Heart right ventricle (tissue), 16 donors: ENCODE data around the gene SFT2D3. TPM values are rescaled to one million over a fixed set of nuclear protein-coding genes. Genes with fewer than 3 reads are reported as not detected.

Experiments used
- ATAC-seq, 8 donors: fragments of 200-7000 bp; cut with Tn5 transposase; one replicate each; pipeline ENCODE4 v1.9.1; 2020; ENCODE audit warnings: mild to moderate bottlenecking in 8 of 8, moderate library complexity in 8 of 8, moderate number of reproducible peaks in 1 of 8
- DNase-seq, 2 donors: peaks; one replicate each; pipeline ENCODE4 v3.0.0-alpha.2; 2020
- H3K27ac ChIP-seq, 10 donors: fragments of 200-600 bp; sonication (generic) in 2 of 10; one replicate each; pipeline versions ENCODE4 v1.5.0 to v1.8.0; 2020 to 2022; ENCODE audit warnings: mild to moderate bottlenecking in 3 of 10
- H3K27me3 ChIP-seq, 7 donors: fragments of 200-600 bp; one replicate each; pipeline ENCODE4 v1.8.0; 2021 to 2022; ENCODE audit warnings: mild to moderate bottlenecking in 2 of 7
- H3K36me3 ChIP-seq, 9 donors: fragments of 200-600 bp; sonication (generic) in 1 of 9; one replicate each; pipeline versions ENCODE4 v1.5.0 to v1.8.0; 2020 to 2022; ENCODE audit warnings: mild to moderate bottlenecking in 2 of 9
- H3K4me1 ChIP-seq, 9 donors: fragments of 200-600 bp; sonication (generic) in 1 of 9; one replicate each; pipeline versions ENCODE4 v1.5.0 to v1.8.0; 2020 to 2022; ENCODE audit warnings: mild to moderate bottlenecking in 4 of 9
- H3K4me3 ChIP-seq, 10 donors: fragments of 200-600 bp; sonication (generic) in 2 of 10; one replicate each; pipeline versions ENCODE4 v1.5.0 to v1.8.0; 2020 to 2022; ENCODE audit warnings: mild to moderate bottlenecking in 7 of 10, moderate library complexity in 2 of 10
- H3K9me3 ChIP-seq, 11 donors: fragments of 200-600 bp in 10 of 11; sonication (generic) in 2 of 11; one replicate each; pipeline versions ENCODE4 v1.5.0 to v1.8.0; 2013 to 2022; ENCODE audit warnings: mild to moderate bottlenecking in 2 of 11, control low read depth in 1 of 11, moderate library complexity in 1 of 11
- whole genome bisulfite sequencing, 2 donors: extraction: QIAGEN DNeasy Blood & Tissue Kit; methylation state at CpG; one replicate each; pipeline ENCODE4 v1.1.7; 2013; ENCODE audit warnings: inconsistent platforms in 1 of 2; 5-methylcytosine and 5-hydroxymethylcytosine counted together
- intact Hi-C, 10 donors: fragments of 100-400 bp; cut with DNase I; formaldehyde crosslinking; loops; one replicate each; pipeline versions ENCODE4 v1.11.1 to v1.14.2; 2022
- polyA plus RNA-seq, 2 donors: library from polyadenylated mRNA; stranded (reverse); fragments of 200-250 nt; gene quantifications; one replicate each; pipeline ENCODE4 v1.2.3, GENCODE V29; 2013
- total RNA-seq, 10 donors: library from RNA; stranded (reverse); fragmentation: NEBNext Ultra II Directional in 3 of 10; extraction: Animal tissue kit (Norgen Biotek cat#: 25700) in 3 of 10; gene quantifications; one replicate each; pipeline versions ENCODE4 v1.2.1 to v1.2.4, GENCODE V29; 2021 to 2023
- TF ChIP-seq, protein P1 (sequence below), 9 donors: fragments of 200-600 bp; sonication (generic) in 2 of 9; IDR thresholded peaks; one replicate each; pipeline versions ENCODE4 v1.5.0 to v1.8.0; 2021 to 2022; ENCODE audit warnings: antibody characterized with exemption in 9 of 9, mild to moderate bottlenecking in 5 of 9, moderate library complexity in 1 of 9
- donor health status: Arrhythmogenic right ventricular cardiomyopathy.
- donor health status: ischemic (EF 13 %, LVEDD 7.1; RV severe dilation, severe dysfunction).
- donor health status: healthy with polysubstance abuse.
- donor health status: DM: no; HTN: yes; CAD: no.
- donor health status: DM: no; HTN: no; CAD: no.
- donor health status: ischemic (EF 25% LVEDD 6.9; RV normal size, moderate dysfunction).
- donor health status: ischemic (EF 25% LVEDD 5.7; RV mildly dilated, moderate dysfunction).
- donor health status: healthy.
- donor health status: DM: yes; HTN: yes; CAD: no.
- donor health status: Ischemic cardiomyopathy.
- donor health status: ischemic (EF 35%, LVEDD 5.7; RV mildly dilated, moderate dysfunction).
- donor health status: nonischemic (EF 11% LVEDD 7.7; RV severe dilation, severe dysfunction).
- donor health status: DM: yes; HTN: yes; CAD: no.
- donor health status: PGD.
- donor health status: ischemic (EF 29% LVEDD 5.4; RV normal size, mild dysfunction).
- donor health status: nonischemic (EF 23%, LVEDD 6.1; RV moderate dilation, normal function).

The SFT2D3 gene
- total and polyA plus RNA-seq, 12 donors = 2.2 to 5.6 (median 3.4) TPM

DNA sequence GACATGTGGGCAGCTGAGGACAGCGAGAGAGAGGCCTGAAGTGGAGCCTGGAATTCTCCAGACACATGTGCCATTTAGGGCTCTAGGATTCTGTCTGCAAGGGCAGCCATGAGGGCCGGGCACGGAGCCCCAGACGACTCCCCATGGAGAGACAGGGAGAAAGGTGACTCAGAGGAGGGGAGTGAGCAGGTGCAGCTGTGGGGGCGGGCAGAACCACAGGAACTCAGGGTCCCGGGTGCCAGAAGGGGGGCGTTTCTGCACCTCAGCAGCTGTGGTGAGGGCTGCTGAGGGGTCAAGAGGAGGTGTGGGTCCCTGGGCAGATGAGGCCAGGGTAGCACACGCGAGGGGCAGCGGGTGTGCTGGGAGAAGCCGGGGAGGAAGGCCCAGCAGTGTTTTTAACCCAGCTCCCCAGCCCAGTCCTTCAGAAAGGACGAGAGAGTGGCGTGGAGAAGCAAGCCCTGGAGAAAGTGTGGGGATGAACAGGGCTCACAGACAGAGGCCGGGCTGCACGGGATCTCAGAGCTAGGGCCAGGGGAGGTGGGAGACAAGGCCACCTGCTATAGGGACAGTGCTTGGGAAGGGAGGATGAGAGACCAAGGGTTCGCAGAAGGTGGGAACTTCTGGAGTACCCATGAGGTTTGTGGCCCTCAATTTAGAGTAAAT lies 47.7 kb upstream of the SFT2D3 start:
- DNase-seq = peak in 1 of 2 donors; percentile 24
- no peak for ATAC-seq
- H3K4me1 ChIP-seq = peaks cover 71 to 99% (median 96%) of the 10 kb centered on the region in 9 donors
- H3K36me3 ChIP-seq = peaks cover 0 to 67% (median 5%) of the 10 kb centered on the region in 9 donors
- TF ChIP-seq, protein P1, sequence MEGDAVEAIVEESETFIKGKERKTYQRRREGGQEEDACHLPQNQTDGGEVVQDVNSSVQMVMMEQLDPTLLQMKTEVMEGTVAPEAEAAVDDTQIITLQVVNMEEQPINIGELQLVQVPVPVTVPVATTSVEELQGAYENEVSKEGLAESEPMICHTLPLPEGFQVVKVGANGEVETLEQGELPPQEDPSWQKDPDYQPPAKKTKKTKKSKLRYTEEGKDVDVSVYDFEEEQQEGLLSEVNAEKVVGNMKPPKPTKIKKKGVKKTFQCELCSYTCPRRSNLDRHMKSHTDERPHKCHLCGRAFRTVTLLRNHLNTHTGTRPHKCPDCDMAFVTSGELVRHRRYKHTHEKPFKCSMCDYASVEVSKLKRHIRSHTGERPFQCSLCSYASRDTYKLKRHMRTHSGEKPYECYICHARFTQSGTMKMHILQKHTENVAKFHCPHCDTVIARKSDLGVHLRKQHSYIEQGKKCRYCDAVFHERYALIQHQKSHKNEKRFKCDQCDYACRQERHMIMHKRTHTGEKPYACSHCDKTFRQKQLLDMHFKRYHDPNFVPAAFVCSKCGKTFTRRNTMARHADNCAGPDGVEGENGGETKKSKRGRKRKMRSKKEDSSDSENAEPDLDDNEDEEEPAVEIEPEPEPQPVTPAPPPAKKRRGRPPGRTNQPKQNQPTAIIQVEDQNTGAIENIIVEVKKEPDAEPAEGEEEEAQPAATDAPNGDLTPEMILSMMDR (IDR thresholded peaks at IDR 0.05) = no peak
- intact Hi-C loops = loop anchor here in 1 of 10 donors (2.0 kb wide), 1 partner anchor 21 kb away; the partner anchor contains the start of gene LIMS2
- WGBS, 2 donors = 70 to 80% methylated on average over 16 of the region's 16 CpGs
- H3K27ac ChIP-seq = peak overlapping the region; percentile 28 to 95 (median 84)
- H3K9me3 ChIP-seq = no peaks in the 10 kb centered on the region
- H3K4me3 ChIP-seq = no peak overlapping the region
- H3K27me3 ChIP-seq = no peaks in the 10 kb centered on the region

DNA sequence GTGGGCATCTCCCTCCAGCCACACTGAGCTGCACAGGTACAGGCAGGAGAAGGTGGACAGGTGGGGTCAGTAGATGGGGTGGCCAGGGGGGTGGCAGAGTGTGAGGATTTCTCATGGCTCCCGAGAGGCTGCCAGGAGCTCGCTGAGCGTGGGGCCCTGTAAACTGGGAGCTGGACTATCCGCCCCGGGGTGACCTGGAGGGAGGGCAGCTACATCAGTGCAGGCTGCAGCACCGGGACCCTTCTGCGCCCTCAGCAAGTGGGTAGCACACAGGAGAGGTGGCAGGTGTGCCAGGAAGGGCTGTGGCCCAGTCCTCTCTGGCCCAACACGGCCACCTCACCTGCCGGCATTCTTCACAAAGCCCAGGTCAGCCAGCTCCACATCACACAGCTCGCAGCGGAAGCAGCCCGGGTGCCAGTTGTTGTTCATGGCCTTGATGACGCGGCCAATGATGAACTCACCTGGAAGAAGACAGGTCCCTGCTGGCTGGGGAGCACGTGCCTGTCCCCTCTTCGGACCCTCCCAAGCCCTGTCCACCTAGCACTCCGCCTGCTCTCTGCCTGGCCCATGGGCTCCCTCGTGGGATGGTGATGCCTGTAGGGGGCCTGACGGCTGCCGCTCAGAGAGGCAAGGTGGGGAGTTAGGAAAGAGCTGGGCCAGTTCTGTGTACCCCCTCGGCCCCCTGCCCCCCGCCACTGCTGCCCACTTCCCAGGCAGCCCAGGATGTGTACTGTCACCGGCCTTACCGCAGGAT lies 47.0 kb upstream of the SFT2D3 start:
- intact Hi-C loops = no loop called here
- Histone ChIP-seq H3K27me3 (no peaks in the 10 kb centered on the region), H3K27ac (peak overlapping the region; percentile 78 to 95 (median 86)), H3K4me1 (peaks cover 74 to 100% (median 99%) of the 10 kb centered on the region in 9 donors), H3K36me3 (peaks cover 0 to 67% (median 5%) of the 10 kb centered on the region in 9 donors), H3K4me3 (no peak overlapping the region), H3K9me3 (no peaks in the 10 kb centered on the region)
- ATAC-seq (no peak), DNase-seq (no peak)
- WGBS, 2 donors = 88 to 89% methylated on average over 24 of the region's 24 CpGs
- TF ChIP-seq, protein P1 (IDR thresholded peaks at IDR 0.05) = no peak

DNA sequence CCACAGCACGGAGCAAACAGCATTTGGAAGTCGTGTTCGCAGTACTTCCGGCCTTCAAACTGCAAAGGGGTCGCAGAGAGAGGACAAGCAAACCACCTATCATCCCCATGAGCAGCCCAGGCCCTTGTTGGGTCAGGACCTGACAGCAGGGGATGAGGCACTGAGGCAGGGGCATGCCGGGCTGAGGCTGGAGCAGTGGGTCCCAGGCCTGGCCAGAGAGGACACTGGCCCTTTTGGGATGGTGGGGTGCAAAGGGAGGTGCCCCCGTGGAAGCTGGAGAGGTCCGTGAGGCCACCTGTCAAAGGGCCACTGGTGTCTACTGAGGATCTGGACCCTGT lies 46.5 kb upstream of the SFT2D3 start:
- TF ChIP-seq, protein P1 (IDR thresholded peaks at IDR 0.05) = no peak
- WGBS, 2 donors = 88 to 90% methylated on average over 8 of the region's 8 CpGs
- ATAC-seq (no peak), DNase-seq (no peak)
- Histone ChIP-seq H3K9me3 (no peaks in the 10 kb centered on the region), H3K4me3 (no peak overlapping the region), H3K4me1 (peaks cover 74 to 100% (median 99%) of the 10 kb centered on the region in 9 donors), H3K27me3 (no peaks in the 10 kb centered on the region), H3K36me3 (peaks cover 0 to 67% (median 5%) of the 10 kb centered on the region in 9 donors), H3K27ac (peak overlapping the region; percentile 72 to 95 (median 86))
- intact Hi-C loops = loop anchor here in 1 of 10 donors (5.0 kb wide), 1 partner anchor 42 kb away; no protein-coding TSS in a partner anchor

DNA sequence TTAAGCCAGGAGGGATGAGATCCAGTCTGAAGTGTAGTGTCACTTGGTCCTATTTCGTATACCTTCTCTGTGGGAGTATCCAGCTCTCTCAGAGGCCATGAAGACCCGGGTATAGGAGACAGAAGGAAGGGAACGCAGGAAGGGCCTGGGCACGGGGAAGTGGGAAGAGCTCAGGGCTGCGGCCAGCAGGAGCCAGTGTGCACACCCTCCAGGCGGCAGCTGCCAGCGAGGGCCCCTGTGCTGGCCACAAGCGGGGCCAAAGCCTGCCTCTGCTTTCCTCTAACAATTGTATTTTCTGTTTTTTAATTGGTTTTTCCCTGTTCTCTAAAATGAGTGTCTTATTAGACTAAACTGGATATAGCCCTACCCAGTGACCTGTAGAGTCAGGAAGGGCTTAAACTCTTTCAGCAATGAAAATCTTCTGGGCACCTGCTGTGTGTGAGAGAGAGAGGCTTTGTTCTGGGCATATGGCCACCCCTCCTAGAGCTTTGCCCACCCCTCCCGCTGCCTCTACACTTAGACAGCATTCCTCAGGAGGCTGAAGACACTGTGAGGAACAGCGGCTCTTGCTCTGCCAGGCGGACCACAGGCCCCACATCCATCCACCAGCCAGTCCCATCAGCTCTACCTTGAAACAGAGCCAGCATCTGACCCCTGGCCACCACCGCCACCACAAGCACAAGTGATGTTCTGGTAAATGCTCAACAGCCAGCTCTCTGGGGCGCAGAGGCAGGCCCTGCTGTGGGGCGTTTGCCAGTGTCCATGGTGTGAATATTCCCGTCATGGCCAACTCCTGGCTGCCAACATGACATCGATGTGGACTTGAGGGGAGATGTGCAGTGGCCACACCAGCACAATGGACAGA lies 45.9 kb upstream of the SFT2D3 start:
- WGBS, 2 donors = 50 to 62% methylated on average over 16 of the region's 16 CpGs
- Histone ChIP-seq H3K4me1 (peaks cover 70 to 100% (median 98%) of the 10 kb centered on the region in 9 donors), H3K36me3 (peaks cover 0 to 71% (median 5%) of the 10 kb centered on the region in 9 donors), H3K4me3 (no peak overlapping the region), H3K27ac (peak overlapping the region; percentile 72 to 95 (median 86)), H3K27me3 (no peaks in the 10 kb centered on the region), H3K9me3 (no peaks in the 10 kb centered on the region)
- intact Hi-C loops = loop anchor here in 1 of 10 donors (5.0 kb wide), 1 partner anchor 42 kb away; no protein-coding TSS in a partner anchor
- DNase-seq = peak; percentile 64 to 66
- TF ChIP-seq, protein P1 (IDR thresholded peaks at IDR 0.05) = no peak
- ATAC-seq = peak in 7 of 8 donors; percentile 13 to 54 (median 44)
